Caco-2 (cell line): ENCODE results near the gene C6orf118. TPM values are rescaled to one million over a fixed set of nuclear protein-coding genes. Genes with fewer than 3 reads are reported as not detected.

Experiments
- BruUV-seq: library from RNA; stranded (reverse); fragments of 400-500 nt; replicated peaks from 2 replicates; lab custom pipeline; 2021; lab: Mats Ljungman, UMichigan
- CTCF ChIA-PET: fragments of 300-600 bp; sonication (Branson Sonifier 250); formaldehyde crosslinking; loops from one replicate; lab custom pipeline; 2022; ENCODE audit warnings: antibody characterized with exemption; lab: Charles Lee
- POLR2A ChIA-PET: fragments of 300-600 bp; sonication (Branson Sonifier 250); formaldehyde crosslinking; loops from one replicate; lab custom pipeline; 2022; ENCODE audit warnings: antibody characterized with exemption; lab: Charles Lee
- DNase-seq, 2 experiments: peaks; one replicate each; pipeline versions ENCODE4 v3.0.0 to v3.0.0-alpha.2; 2020 to 2022
- H3K27me3 ChIP-seq: replicated peaks from 2 replicates; pipeline ENCODE4 v1.6.0; 2011; ENCODE audit warnings: low read length; ENCODE audit not compliant: control insufficient read depth, insufficient read depth
- H3K36me3 ChIP-seq: 2 replicates; pipeline ENCODE4 v1.5.1; 2011; ENCODE audit warnings: low read length; ENCODE audit not compliant: control insufficient read depth, insufficient read depth
- H3K4me1 ChIP-seq: fragments of 250-450 bp; sonication (Bioruptor Pico); 2 replicates; pipeline ENCODE4 v1.5.1; 2020; ENCODE audit warnings: mild to moderate bottlenecking
- H3K4me3 ChIP-seq: 2 replicates; pipeline ENCODE4 v1.5.1; 2011; ENCODE audit warnings: low read depth, mild to moderate bottlenecking, control low read depth, low read length
- H3K9me3 ChIP-seq: fragments of 250-450 bp; sonication (Bioruptor Pico); 2 replicates; pipeline ENCODE4 v1.5.1; 2020; ENCODE audit warnings: mild to moderate bottlenecking, moderate library complexity
- H3K27ac Mint-ChIP-seq: one replicate; pipeline ENCODE4 v1.8.0; 2022; ENCODE audit warnings: mixed read lengths; ENCODE audit not compliant: unreplicated experiment
- H3K27me3 Mint-ChIP-seq: one replicate; pipeline ENCODE4 v1.8.0; 2022; ENCODE audit warnings: mixed read lengths; ENCODE audit not compliant: insufficient read depth, unreplicated experiment
- H3K36me3 Mint-ChIP-seq: one replicate; pipeline ENCODE4 v1.8.0; 2022; ENCODE audit warnings: mild to moderate bottlenecking, mixed read lengths; ENCODE audit not compliant: insufficient read depth, unreplicated experiment
- H3K4me1 Mint-ChIP-seq: one replicate; pipeline ENCODE4 v1.8.0; 2022; ENCODE audit warnings: low read depth, mixed read lengths; ENCODE audit not compliant: unreplicated experiment
- H3K4me3 Mint-ChIP-seq: one replicate; pipeline ENCODE4 v1.8.0; 2022; ENCODE audit warnings: mild to moderate bottlenecking, moderate library complexity, mixed read lengths; ENCODE audit not compliant: unreplicated experiment
- H3K9me3 Mint-ChIP-seq: one replicate; pipeline ENCODE4 v1.8.0; 2022; ENCODE audit warnings: mixed read lengths; ENCODE audit not compliant: unreplicated experiment
- CTCF ChIP-seq, 2 experiments: fragments of 200-600 bp in 1 of 2; IDR thresholded peaks; 1 replicate in 1 of 2; 2 replicates in 1 of 2; pipeline versions ENCODE4 v1.5.1 to v1.8.0; 2011 to 2022; ENCODE audit warnings: antibody characterized with exemption in 1 of 2, control low read depth in 1 of 2, inconsistent platforms in 1 of 2, low read depth in 1 of 2, low read length in 1 of 2, mild to moderate bottlenecking in 1 of 2, moderate library complexity in 1 of 2; ENCODE audit not compliant: insufficient read depth in 1 of 2, severe bottlenecking in 1 of 2, unreplicated experiment in 1 of 2
- intact Hi-C: fragments of 100-400 bp; cut with micrococcal nuclease; formaldehyde crosslinking; loops from one replicate; pipeline ENCODE4 v1.10.0; 2022; ENCODE audit not compliant: unreplicated experiment
- total RNA-seq: library from RNA; stranded (reverse); gene quantifications from 2 replicates; pipeline ENCODE4 v1.2.3, GENCODE V29; 2022

C6orf118 gene
- total RNA-seq, 1 experiment from 2014 or later, result not detected

GRCh38 chr6:165317723-165318122 lies 8.3 kb upstream of the C6orf118 start:
- H3K36me3 Mint-ChIP-seq, result no peaks in the 10 kb centered on the region
- peaks cover 15% of the 10 kb centered on the region for H3K9me3 Mint-ChIP-seq
- no TSS peak for BruUV-seq
- H3K9me3 ChIP-seq, result no peaks in the 10 kb centered on the region; the same call in none of the 2 replicates
- no peaks in the 10 kb centered on the region for H3K27me3 Mint-ChIP-seq
- no peaks in the 10 kb centered on the region for H3K4me1 ChIP-seq
- no peaks in the 10 kb centered on the region for H3K4me1 Mint-ChIP-seq
- DNase-seq, result no peak
- H3K36me3 ChIP-seq, result no peaks in the 10 kb centered on the region
- no peak overlapping the region for H3K4me3 ChIP-seq
- TF ChIP-seq CTCF (IDR thresholded peaks at IDR 0.05; ENCODE audit: insufficient read depth in 1 of 2, low read depth in 1 of 2, low read length in 1 of 2, severe bottlenecking in 1 of 2, unreplicated experiment in 1 of 2), result no peak
- ChIA-PET POLR2A (no interaction called here), CTCF (no interaction called here)
- H3K27ac Mint-ChIP-seq, result no peak overlapping the region
- intact Hi-C loops, result no loop called here
- no peaks in the 10 kb centered on the region for H3K27me3 ChIP-seq
- no peak overlapping the region for H3K4me3 Mint-ChIP-seq

- H3K27ac Mint-ChIP-seq, result no peak overlapping the region
- Histone ChIP-seq H3K4me3 (no peak overlapping the region), H3K4me1 (no peaks in the 10 kb centered on the region), H3K27me3 (no peaks in the 10 kb centered on the region), H3K9me3 (no peaks in the 10 kb centered on the region), H3K36me3 (no peaks in the 10 kb centered on the region)
- peaks cover 6% of the 10 kb centered on the region for H3K27me3 Mint-ChIP-seq
- H3K4me3 Mint-ChIP-seq, result no peak overlapping the region
- no peaks in the 10 kb centered on the region for H3K36me3 Mint-ChIP-seq
- no TSS peak for BruUV-seq
- no peak for TF ChIP-seq CTCF (IDR thresholded peaks at IDR 0.05; ENCODE audit: insufficient read depth in 1 of 2, low read depth in 1 of 2, low read length in 1 of 2, severe bottlenecking in 1 of 2, unreplicated experiment in 1 of 2)
- no peaks in the 10 kb centered on the region for H3K9me3 Mint-ChIP-seq
- ChIA-PET POLR2A (no interaction called here), CTCF (no interaction called here)
- no peaks in the 10 kb centered on the region for H3K4me1 Mint-ChIP-seq
- DNase-seq, result no peak
- intact Hi-C loops, result no loop called here
These were observed 2.5 kb downstream of the C6orf118 start for GRCh38 chr6:165306955-165307354.

GRCh38 chr6:165301372-165302246 lies 7.8 kb downstream of the C6orf118 start:
- intact Hi-C loops, result no loop called here
- BruUV-seq, result no TSS peak
- Mint-ChIP-seq H3K9me3 (no peaks in the 10 kb centered on the region), H3K27me3 (peaks cover 9% of the 10 kb centered on the region), H3K36me3 (no peaks in the 10 kb centered on the region), H3K4me1 (no peaks in the 10 kb centered on the region), H3K4me3 (no peak overlapping the region), H3K27ac (no peak overlapping the region)
- no peak for DNase-seq
- POLR2A ChIA-PET, result no interaction called here
- Histone ChIP-seq H3K27me3 (no peaks in the 10 kb centered on the region), H3K4me1 (no peaks in the 10 kb centered on the region), H3K36me3 (no peaks in the 10 kb centered on the region), H3K4me3 (no peak overlapping the region), H3K9me3 (no peaks in the 10 kb centered on the region)
- TF ChIP-seq CTCF (IDR thresholded peaks at IDR 0.05; ENCODE audit: insufficient read depth in 1 of 2, low read depth in 1 of 2, low read length in 1 of 2, severe bottlenecking in 1 of 2, unreplicated experiment in 1 of 2), result no peak
- CTCF ChIA-PET, result no interaction called here
